Endothelial cell of coronary artery (primary cell): ENCODE results near the gene MBD5. TPM values are rescaled to one million over a fixed set of nuclear protein-coding genes. Genes with fewer than 3 reads are reported as not detected.

ENCODE experiments used
- total RNA-seq: library from RNA; depleted of rRNA; stranded (reverse); fragments of >200 nt; gene quantifications from 2 replicates; pipeline ENCODE4 v1.2.3, GENCODE V29; 2014

The MBD5 gene
- 10.3 and 17.3 TPM in 2 replicates for total RNA-seq

DNA sequence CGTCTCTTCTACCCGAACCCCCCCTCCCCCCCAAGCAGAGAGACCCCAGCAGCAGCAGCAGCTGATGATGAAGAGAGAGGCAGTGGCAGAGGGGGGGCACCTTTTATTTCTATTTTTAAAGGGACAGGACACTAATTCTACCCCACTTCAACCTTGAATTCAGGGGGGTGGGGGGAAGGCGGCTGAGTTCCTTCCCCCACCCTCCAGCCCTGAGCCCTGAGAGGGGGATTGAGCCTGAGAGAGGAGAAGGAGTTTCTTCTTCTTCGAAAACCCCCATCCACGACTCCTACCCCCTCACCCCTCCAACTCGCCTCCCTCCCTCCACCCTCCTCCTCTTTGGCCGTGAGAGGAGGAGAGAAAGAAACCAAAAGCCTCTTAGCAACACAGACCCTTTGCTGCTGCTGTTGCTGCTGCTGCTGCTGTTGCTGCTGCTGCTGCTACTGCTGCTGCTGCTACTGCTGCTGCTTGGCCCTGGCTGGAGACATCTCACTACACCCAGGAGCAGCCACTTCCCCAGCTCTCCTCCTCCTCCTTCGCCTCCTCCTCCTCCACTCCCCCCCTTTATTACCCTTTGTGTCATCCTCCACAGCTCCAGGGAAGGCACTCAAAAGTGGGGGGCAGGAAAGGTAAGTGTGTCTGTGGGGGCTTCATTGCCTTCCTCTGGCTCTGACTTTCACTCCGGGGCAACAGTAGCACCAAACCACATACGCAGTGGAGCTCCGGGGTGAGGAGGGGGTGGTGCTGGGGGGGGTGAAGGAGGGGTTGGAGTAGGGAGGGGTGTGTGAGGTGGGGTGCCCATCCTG lies at the start of gene MBD5:
MBD5 (plus strand) TSS at position 33 of the 803 bp plus-strand sequence.

DNA sequence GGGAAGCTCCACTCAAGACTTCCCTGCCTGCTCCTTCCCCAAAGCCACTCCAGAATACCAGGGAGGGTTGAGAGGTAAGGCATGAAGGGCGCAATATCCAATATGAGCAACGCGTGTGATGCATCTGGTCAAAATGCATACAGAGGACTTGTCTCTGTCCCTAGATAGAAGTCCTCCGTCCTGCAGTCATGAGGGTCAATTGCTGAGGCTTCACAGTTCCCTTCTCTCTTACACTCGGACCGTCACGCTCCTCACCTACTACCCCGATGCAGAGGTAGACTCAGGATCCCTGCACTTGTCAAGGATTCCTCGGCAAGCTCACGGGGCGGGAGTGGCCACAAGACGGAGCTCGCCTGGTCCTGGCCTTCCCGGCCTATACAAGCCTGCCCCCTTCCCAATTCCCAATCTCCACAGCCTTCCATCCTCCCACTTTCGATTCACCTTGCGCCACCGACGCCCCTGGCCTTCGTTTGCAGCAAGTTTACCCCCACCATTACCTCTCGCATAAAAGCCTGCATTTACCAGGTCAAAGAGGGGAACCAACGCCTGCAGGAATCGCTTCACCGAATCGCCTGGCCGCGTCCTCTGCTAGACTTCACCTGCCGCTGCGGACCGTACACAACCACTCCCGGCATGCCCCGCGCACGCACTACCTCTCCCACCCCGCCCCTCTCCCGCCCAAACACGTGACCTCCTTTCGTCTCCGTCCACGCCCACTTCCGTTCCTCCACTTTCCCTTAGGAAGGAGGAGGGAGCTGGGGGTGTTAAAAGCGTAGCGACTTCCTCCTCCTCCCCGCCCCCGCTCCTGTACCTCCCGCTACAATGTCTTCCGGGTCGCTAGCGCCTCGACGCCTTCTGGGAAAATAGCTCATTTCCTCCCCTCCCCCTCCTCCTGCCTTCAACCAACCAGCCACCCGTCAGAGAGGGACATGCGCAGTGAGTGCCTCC lies 506 bp upstream of the MBD5 start, which contains the start of gene ORC4:
ORC4 (minus strand) TSS at position 627 of the 948 bp plus-strand sequence. CDS start 44,779 bp downstream, outside the sequence.

Other genes starting within 250 kb of the MBD5 start
- 6.6 and 7.3 TPM in 2 replicates for gene ACVR2A, start 176.1 kb upstream of the MBD5 start, total RNA-seq
- gene ORC4, start 354 bp upstream of the MBD5 start, total RNA-seq: 18.4 and 35.2 TPM in 2 replicates